Measurements from ENCODE around the gene GET4.

GET4 gene

DNA sequence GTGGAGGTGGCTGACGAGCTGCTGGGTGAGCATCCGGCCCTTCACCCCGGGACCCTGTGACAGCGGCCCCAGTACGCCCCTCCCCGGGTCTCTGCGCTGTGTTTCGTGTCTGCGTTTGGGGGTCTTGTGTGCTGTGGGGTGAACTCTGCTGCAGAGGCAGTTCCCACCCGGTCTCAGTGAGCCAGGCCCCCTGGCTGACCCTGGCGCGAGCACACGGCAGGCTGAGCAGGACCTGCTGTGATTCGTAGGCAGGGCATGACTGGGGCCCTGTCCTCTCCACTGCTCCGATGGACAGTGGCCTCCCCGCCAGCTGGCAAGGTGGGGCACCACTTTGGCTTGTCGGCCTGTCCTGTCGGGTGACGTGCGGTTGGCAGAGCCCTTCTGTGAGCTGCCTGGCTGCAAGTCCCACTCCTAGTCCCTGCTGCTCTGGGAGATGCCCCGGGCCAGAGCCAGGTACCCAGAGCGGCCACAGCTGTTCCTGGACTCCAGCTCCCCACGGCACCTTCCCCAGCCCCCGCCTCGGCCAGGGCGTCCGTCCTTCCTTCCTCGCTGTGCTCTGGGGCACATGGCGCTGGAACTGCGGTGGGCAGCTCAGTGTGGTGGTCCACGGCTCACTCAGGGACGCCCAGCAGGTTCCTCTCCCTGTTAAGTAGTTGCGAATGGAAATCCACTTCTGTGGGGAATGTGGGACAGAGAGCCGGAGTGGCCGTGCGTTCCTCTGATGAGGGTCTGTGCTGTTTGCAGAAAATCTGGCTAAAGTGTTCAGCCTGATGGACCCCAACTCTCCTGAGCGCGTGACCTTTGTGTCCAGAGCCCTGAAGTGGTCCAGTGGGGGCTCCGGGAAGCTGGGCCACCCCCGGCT, 10.5 kb downstream of the GET4 start:
- DNase-seq, result no peak

DNA sequence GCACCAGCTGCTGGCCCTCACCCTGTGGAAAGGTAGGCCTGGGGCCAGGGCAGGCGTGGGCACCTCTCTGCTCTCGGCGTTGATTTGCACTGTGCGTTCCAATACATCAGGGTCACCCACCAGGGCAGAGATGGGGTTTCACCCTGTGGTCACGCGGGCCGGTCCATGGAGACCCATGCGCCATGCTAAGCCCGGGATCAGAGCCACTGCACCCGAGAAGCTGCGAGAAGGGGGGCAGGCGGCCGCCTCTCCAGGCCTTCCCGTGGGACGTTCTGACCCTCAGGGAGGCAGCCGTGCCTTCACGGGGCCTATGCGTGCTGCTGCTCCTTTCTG, 11.1 kb downstream of the GET4 start:
- DNase-seq, result no peak

DNA sequence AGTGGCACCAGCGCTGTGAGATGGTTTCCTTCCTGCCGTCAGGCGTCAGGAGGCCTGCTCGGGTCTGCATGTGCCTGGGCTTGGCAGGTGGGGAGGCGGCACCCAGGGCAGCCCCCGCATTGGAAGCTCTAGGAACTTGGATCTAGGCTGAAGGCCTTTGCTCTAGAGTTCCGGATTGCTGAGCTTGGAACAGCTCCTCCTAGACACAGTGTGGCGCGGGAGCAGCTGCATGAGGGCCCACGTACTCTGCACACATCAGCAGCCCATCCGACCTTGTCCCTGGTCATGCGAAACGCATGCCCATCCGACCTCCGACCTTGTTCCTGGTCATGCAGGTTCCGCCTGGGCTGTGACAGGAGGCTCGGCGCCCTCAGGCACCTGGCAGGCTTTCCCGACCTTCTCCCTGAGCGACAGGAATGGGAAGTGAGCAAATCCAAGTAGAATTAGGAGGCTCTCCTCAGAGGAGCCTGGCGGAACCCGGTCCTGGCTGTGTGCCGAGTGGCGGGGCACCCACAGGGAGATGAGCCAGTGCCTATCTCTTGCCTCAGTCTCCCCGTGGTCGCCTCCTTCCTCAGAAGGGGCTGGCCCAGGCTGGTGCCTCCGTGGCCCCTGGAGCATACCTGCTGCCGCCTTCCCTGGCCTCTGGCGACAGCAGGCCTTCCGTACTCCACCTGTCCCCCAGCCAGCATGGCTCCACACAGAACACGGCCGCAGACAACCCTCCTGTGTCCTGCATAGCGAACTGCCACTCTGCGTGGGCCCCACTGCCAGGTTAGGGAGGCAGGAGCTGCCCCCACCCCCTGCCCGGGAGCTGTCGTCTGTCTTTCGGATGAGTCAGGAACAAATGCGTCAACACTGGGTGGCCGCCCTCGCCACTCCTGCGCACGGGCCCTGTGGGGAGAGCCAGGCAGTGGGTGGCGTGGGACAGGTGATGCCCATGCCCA, 12.0 kb downstream of the GET4 start:
- no peak for DNase-seq

DNA sequence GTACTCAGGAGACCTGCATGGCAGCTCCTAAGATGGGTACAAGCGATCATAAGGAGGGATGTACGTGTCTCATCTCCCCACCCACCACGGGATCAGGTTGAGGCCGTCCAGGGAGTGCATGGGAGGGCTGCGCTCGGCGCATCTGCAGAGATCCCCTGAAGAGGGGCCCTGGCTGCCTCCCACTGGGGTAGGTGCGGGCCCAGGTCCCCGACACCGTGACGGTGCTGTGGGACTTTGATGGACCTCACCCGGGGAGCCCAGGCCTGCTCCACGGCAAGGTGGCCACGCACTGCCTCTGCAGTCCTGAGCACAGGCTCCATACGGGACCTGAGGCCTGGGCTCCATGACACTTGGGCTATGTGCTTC, 12.7 kb downstream of the GET4 start:
- DNase-seq, result no peak

DNA sequence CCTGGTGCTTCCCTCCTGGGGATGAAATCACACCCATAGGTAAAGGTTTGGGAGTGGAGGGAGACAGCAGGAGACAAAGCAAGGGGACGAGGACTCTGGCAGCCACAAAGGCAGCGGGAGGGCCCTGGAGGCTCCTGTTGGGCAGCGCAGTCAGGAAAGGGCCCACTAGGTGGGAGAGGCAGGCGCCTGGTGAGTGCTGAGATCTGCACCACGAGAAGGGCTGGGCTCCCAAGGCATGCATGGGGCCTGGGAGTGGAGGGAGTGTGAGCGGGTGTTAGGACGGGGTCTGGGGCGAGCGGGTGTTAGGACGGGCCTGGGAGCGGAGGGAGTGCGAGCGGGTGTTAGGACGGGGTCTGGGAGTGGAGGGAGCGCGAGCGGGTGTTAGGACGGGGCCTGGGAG, 13.0 kb downstream of the GET4 start:
- DNase-seq, result no peak

DNA sequence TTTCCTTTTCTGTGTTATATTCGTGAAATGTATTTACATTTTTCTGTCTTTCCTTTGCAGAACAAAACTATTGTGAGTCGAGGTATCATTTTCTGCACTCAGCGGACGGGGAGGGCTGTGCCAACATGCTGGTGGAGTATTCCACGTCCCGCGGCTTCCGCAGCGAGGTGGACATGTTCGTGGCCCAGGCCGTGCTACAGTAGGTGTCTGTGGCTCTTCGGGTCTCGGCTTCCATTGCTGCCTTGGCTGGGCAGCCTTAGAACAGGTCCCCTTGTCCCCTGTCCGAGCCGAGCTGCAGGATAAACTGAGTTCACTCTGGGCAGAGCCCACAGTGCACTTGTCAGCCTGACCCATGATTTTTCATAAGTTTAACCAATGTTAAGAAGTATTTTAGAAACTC, 14.5 kb downstream of the GET4 start:
- DNase-seq, result no peak

DNA sequence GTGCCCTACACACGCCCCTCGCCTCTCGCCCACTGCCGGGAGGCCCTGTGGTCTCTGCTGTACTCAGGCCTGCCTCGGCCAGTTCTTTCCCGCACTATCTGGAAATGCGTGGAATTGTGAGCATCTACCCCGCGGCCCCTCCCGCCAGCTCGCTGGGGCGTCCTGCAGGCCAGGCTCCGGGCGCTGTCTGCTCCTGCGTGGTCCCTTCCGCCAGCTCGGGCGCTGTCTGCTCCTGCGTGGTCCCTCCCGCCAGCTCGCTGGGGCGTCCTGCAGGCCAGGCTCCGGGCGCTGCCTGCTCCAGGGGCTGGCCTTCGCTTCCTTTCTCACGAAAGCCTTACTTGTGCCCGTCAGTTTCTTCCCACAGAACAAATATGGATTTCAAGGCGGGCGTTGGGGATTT, 14.9 kb downstream of the GET4 start:
- no peak for DNase-seq

- no peak for DNase-seq
Measured at GRCh38 chr7:891805-892204, 15.5 kb downstream of the GET4 start.

- no peak for DNase-seq
Measured at GRCh38 chr7:892648-893593, 16.6 kb downstream of the GET4 start.

DNA sequence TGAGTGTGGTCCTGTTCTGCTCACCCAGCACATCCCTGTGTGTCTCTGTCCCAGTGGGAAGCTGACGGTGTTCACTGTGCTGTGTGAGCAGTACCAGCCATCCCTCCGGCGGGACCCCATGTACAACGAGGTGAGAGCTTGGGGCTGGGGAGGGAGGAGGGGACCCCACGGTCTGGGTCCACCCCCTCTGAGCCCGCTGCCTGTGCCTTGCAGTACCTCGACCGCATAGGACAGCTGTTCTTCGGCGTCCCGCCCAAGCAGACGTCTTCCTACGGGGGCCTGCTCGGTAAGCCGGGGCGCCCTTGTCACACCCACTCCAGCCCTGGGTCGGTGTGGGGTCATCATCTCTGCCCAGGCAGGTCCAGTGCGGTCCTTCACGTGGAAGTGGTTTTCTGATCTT, 17.3 kb downstream of the GET4 start:
- DNase-seq, result no peak

DNA sequence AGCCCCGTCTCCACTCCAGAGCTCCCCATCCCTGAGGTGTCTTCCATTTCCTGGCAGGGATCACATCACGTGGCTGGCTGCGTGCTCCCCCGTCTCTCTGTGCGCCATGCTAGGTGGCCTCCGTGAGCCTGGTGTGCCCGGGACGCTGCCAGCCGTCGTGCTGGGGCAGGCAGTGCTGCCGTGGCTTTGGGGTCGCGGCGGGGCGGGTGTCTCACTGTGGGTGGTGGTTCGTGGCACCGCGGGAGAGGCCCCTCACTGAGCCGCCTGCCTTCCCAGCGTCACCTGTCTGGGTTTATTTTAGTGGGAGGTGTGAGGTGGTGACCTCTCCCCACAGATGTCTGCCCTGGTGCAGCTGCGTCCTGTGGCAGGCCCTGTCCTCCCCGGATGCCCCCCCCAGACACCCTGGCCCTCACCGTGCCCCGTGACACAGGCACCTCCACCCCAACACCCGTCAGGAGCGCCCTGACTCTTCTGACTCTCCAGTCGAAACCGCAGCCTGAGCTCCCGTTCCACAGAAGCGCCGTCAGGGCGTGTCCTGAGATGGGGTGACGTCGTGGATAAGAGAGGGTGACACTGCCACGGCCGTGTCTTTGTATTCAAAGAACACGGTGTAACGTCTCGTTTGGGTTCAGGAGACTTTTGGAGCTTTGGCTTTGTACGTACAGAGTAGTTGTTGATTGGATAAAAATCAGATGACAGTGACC, 18.0 kb downstream of the GET4 start:
- no peak for DNase-seq

GRCh38 chr7:894927-895450, 18.6 kb downstream of the GET4 start:
- DNase-seq, result no peak

GRCh38 chr7:895451-896052, 19.2 kb downstream of the GET4 start:
- no peak for DNase-seq

DNA sequence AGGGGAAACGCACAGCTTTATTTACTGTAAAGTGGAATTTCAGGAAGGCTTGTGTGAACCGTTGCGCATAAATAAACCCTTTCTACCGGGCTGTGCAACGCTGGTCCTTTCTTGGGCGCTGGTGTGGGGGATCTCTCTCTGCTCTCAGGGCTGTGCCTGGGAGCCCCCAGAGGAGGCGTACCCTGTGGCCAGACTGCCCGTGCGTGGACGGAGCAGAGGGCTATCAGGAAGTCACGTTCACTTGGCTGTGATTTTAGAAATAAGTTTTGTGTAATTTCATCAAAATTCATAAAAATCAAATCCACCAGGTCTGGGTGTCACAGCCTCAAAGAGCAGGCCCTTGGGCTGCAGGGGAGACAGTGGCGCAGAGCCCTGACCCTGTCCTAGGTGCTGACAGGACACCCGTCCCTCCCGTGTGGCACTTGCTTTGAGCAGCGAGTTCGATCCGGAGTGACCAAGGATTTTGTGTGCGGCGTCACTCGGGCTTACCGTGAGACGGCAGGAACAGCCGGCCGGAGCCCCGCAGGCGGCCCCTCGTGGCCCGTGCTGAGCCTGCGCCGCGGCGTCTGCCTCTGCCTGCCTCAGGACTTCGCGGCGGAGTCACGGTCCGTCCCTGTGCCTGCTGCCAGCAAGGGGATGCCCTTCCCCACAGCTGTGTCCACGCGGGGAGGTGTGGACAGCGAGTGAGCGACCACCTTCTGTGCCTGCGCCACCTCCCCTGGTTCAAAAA, 20.2 kb downstream of the GET4 start:
- DNase-seq, result no peak

DNA sequence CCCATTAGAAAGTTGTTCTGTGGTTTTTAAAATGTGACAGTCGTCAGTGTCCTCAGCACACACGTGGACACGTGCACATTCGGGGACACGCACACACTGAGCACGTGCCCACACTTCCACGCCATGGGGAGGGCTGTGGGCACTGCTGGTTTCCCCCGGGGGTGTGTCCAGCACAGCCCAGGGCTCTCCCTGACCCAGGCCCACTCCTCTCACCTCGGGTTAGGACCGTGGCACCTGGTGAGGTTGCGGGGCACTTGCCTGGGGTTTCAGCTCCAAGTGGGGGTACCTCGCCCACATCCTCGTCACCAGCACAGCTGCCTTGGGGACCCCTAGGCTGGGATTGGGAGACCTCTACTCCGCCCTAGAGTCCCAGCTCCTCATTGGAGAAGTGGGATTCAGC, 20.7 kb downstream of the GET4 start:
- no peak for DNase-seq

DNA sequence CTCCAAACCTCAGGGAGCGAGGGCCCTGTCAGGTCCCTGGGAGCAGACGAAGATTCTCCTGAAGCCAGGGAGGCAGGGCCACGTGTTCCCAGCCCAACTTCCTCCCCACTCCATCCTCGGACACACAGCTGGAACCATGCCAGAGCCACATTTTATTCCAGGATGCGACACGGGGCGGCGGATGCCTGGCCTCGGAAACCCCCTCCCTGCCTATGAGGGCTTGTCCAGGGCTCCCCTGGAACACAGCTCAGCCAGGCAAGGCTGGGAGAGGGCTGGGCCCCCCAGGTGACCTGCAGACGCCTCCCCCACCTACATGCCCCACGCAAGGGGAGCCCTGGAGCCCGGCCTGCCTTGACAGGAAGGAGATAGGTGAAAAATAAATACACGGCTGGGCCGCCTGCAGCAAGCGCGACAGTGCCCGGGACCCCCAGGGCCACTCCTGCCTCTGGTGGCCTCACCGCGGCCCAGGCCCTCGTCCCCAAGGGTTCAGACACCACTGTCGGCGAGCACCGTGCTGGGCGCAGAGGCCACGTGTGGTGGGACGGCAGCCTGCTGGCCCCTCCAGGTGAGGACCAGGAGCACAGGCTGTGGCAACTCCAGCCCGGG, 21.5 kb downstream of the GET4 start:
- no peak for DNase-seq

DNA sequence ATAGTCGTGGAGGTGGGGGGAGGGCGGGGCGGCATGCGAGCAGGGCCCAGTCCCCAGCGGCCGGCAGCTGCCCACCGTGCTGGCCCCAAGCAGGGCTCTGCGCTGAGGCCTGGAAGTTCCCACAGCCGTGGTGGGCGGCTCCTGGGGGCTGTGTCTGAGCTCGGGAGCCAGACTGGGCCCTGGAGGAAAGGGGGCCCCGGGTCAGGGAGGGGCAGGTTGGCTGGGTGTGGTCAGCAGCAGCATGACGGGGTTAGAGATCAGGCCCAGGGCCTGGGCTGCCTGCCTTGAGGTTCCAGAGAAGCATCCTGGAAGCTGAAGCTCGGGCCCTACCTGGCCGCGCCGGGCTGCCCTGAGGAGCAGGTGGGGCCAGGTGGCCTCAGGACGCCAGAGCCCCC, 22.1 kb downstream of the GET4 start:
- DNase-seq, result no peak

DNA sequence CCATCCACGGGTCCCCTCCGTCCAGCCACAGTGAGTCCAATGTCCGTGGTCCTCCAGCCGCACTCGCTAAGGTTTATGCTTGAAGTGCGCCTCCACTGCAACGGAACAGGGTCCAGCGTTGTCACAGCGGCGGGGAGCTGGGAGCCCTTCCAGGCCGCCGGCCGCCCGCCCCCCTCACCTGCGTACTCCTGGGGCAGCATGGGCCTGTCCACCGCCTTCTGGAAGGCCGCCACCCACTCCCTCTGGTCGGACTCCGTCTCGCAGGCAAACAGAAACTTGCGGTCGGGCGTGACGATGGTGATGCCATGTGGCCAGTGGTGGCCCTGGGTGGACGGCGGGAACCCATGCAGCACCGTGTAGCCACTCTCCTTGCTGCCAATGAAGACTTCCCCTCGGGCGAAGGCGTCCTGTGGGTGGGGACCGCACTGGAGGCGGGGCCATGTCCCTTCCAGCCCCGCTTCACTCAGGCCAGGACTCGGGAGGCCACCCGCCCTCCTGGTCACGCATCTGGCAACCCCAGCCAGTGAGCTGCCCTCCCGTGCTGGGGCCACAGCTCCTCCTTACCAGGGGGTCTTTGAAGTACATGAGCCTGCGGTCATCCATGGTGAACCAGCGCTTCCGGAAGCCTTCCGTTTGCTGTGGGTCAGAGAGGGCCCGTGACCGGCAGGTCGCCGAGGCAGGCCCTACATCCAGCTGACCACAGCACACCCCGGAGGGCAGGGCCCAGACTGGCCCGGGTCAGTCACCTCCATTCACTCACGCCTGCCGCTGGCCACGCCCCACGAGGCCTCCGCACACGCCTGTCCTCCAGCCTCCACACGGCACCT, 22.7 kb downstream of the GET4 start:
- DNase-seq, result no peak

DNA sequence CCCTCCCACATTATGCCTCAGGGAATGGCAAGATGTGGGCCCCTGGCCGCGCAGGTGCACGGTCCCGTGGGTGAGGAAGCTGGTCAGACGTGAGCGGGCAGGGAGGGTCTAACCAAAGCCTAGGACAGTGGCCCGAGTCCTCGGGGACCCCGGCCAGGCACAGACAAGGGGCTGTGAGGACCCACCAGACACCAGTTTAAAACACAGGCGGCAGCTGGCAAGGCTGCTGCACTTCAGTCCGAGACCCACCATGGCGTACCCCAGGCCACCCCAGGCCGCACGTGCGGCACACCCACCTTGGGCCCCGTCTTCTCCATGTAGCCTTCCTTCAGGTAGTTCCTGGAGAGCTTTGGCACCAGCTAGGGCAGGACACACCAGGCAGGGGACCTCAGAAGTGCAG, 23.5 kb downstream of the GET4 start:
- DNase-seq, result no peak
